Measurements from ENCODE around the gene UBE2I.

DNA sequence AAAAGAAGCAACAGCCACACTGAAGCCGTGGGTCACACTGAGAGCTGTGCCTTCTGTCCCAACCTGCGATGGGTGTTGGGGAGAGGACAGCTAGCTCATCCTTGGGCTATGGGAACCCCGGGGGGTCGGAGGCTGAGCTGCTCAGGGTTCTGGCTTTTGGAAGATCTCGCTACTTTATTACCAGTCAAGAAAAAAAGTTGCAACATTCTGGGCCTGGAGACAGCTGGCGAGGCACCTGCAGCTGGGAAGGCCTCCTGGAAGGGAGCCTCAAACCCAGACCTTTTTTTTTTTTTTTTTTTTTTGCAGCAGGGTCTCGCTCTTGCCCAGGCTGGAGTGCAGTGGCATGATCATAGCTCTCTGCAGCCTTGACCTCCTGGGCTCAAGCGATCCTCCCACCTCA, 28.7 kb upstream of the UBE2I start:
- TF ChIP-seq, protein P1, sequence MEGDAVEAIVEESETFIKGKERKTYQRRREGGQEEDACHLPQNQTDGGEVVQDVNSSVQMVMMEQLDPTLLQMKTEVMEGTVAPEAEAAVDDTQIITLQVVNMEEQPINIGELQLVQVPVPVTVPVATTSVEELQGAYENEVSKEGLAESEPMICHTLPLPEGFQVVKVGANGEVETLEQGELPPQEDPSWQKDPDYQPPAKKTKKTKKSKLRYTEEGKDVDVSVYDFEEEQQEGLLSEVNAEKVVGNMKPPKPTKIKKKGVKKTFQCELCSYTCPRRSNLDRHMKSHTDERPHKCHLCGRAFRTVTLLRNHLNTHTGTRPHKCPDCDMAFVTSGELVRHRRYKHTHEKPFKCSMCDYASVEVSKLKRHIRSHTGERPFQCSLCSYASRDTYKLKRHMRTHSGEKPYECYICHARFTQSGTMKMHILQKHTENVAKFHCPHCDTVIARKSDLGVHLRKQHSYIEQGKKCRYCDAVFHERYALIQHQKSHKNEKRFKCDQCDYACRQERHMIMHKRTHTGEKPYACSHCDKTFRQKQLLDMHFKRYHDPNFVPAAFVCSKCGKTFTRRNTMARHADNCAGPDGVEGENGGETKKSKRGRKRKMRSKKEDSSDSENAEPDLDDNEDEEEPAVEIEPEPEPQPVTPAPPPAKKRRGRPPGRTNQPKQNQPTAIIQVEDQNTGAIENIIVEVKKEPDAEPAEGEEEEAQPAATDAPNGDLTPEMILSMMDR (IDR thresholded peaks at IDR 0.05; ENCODE audit: low read depth, low read length, missing input control) = no peak
- no peak for TF ChIP-seq GABPA (IDR thresholded peaks at IDR 0.05 in 1 of 2, conservative IDR thresholded peaks at IDR 0.05 in 1 of 2)
- TF ChIP-seq, protein P2, sequence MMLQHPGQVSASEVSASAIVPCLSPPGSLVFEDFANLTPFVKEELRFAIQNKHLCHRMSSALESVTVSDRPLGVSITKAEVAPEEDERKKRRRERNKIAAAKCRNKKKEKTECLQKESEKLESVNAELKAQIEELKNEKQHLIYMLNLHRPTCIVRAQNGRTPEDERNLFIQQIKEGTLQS (IDR thresholded peaks at IDR 0.05) = no peak
- TF ChIP-seq EGR1 (IDR thresholded peaks at IDR 0.05; ENCODE audit: low read depth in 2 of 2) = no peak
- TF ChIP-seq, protein P3, sequence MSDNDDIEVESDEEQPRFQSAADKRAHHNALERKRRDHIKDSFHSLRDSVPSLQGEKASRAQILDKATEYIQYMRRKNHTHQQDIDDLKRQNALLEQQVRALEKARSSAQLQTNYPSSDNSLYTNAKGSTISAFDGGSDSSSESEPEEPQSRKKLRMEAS (IDR thresholded peaks at IDR 0.05) = no peak
- no peak for TF ChIP-seq TAF1 (conservative IDR thresholded peaks at IDR 0.05)
- TF ChIP-seq HNF4G (IDR thresholded peaks at IDR 0.05) = no peak
- TF ChIP-seq, protein P4, sequence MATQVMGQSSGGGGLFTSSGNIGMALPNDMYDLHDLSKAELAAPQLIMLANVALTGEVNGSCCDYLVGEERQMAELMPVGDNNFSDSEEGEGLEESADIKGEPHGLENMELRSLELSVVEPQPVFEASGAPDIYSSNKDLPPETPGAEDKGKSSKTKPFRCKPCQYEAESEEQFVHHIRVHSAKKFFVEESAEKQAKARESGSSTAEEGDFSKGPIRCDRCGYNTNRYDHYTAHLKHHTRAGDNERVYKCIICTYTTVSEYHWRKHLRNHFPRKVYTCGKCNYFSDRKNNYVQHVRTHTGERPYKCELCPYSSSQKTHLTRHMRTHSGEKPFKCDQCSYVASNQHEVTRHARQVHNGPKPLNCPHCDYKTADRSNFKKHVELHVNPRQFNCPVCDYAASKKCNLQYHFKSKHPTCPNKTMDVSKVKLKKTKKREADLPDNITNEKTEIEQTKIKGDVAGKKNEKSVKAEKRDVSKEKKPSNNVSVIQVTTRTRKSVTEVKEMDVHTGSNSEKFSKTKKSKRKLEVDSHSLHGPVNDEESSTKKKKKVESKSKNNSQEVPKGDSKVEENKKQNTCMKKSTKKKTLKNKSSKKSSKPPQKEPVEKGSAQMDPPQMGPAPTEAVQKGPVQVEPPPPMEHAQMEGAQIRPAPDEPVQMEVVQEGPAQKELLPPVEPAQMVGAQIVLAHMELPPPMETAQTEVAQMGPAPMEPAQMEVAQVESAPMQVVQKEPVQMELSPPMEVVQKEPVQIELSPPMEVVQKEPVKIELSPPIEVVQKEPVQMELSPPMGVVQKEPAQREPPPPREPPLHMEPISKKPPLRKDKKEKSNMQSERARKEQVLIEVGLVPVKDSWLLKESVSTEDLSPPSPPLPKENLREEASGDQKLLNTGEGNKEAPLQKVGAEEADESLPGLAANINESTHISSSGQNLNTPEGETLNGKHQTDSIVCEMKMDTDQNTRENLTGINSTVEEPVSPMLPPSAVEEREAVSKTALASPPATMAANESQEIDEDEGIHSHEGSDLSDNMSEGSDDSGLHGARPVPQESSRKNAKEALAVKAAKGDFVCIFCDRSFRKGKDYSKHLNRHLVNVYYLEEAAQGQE (IDR thresholded peaks at IDR 0.05) = no peak
- TF ChIP-seq SP1 (IDR thresholded peaks at IDR 0.05) = no peak
